Activated CD4-positive, alpha-beta T cell treated with anti-CD3 and anti-CD28 coated beads, Interleukin-2, Interleukin-4, amounts not matched to agents 100 ng/mL and 50 ng/mL, durations not matched to agents 16 hours and 8 hours (primary cell): ENCODE measurements around the gene PTPN5.

Experiments used
- DNase-seq: peaks from one replicate; pipeline ENCODE4 v3.0.0-alpha.2; 2020; ENCODE audit warnings: low spot score

PTPN5 gene

GRCh38 chr11:18773104-18773503, 18.5 kb downstream of the PTPN5 start:
- DNase-seq: no peak

DNA sequence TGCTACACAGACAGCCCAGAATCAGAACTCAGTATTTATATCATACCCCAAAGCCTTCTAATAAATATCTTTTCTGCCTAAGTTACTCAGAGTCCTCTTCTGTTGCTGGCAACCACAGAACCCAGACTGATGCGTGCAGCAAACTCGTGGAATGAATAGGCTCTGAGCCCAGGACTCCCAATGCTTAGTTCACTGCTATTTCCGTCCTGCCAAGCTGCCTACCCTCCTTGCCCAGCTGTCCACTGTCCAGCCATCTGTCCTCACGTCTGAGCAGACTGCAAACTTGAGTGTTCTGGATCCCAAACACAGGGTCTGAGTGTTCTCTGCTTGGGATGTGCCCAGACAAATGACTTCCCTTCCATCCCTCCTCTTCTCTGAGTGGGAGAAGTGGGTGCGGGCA, 19.4 kb downstream of the PTPN5 start:
- no peak for DNase-seq

- no peak for DNase-seq
Observed at GRCh38 chr11:18771266-18772035, 20.1 kb downstream of the PTPN5 start.

DNA sequence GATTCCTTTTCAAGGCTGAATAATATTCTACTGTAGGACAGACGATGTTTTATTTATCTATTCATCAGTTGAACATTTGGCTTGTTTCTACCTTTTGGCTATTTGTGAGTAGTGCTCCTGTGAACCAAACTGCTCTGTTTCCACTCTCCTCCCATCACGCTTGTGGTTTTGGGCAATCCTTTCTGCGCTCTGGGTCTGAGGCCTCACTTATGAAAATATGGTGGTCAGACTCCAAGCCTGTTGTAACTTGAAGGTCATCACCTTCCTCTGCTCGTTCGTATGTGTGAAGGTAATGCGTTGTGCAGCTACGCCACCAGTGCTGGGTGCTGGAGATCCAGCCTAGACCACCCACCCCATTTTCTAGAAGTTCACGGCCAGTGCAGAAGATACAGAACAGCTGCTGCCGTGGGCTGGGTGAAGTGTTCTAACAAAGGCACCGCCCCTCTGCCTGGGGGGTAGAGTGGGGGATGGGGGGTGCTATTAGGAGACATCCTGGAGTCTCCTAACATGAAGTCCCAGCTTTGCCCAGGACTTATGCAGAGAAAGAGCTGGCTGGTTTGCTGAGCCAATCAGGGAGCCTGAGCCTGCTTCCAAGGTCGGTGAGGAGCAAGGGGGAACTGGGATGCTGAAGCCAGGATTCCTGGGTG, 21.0 kb downstream of the PTPN5 start:
- DNase-seq: no peak

DNA sequence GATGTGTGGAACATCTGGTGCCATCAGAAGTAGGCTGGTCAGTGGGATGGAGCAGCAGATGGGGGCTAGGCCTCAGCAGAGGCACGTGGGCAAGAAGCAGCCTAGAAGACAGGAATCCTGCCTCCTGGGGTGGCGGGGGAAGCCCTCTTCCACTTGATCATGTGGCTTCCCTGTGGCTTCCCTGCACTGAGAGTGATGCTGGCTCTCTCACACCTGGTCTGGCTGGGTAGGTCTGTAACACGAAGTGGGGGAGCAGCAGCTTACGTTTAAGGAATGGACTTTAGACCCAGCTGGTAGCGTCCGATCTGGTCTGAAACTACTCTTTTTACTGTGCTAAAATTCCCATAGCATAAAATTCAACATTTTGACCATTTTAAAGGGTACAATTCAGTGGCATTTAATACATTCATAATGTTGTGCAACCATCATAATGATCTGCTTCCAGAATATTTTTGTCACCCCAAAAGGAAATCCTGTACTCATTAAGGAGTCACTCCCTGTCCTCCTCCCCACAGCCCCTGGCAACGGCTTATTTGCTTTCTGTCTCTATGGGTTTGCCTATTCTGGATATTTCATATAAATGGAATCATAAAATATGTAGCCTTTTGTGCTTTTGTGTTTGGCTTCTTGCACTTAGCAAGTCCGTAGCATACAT, 21.7 kb downstream of the PTPN5 start:
- no peak for DNase-seq

- no peak for DNase-seq
Observed at GRCh38 chr11:18768978-18769377, 22.6 kb downstream of the PTPN5 start.

GRCh38 chr11:18768472-18768901, 23.1 kb downstream of the PTPN5 start:
- DNase-seq: peak; percentile 67

- DNase-seq: no peak
Observed at GRCh38 chr11:18766015-18766414, 25.6 kb downstream of the PTPN5 start.

DNA sequence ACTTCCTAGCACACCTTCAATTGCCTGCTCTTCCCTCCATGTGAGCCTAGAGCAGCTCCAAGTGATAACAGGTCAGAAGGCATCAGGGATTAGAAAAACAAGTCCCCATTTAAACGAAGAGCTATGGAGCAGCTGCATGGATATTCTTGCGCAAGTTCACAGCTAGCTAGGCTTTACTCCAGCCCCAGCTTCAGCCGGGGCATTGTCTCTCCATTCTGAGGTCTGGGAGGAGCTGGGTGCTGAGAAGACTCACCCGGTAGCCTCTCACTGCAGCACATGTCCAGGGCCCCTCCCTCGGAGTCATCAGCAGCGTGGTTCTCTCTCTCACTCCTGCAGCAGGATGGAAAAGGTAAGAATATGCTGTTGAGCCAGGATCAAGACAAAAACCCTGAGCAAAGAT, 26.0 kb downstream of the PTPN5 start:
- no peak for DNase-seq

DNA sequence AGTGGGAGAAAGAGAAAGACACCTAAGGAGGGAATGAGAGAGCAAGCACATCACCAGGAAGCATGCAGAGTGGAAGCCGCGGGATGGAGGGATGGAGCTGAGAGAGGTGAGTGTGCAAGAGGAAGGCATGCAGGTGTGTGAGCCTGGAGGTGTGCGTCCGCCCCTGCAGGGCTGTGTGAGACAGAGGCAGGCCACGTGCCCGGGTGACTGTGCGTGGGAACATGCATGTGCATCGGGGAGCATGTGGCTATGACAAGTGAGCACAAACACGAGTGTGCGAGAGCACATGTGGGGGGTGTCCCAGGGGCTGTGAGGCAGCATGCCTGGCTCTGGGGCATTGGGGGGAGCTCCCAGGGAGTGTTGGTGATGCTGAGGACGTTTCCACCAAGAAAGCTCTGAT, 29.9 kb downstream of the PTPN5 start:
- DNase-seq: no peak

- DNase-seq: no peak
Observed at GRCh38 chr11:18761144-18761543, 30.5 kb downstream of the PTPN5 start.

DNA sequence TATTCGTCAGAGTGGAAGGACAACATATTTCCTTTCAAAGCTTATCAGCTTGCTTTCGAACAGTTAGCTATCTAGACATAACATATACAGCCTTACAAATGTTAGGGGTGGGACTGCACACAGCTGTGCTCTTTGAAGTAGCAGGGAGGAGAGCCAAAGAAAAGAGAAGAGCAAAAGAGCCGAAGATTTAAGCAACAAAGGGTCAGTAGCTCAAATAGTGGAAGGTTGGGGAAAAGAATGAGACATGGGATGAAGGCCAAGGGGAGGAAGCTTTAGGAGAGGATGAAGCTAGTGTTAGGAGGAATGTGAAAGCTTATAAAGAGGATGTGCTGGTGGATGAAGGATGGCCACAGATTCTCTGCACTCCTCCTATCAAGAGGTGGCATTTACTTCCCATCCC, 33.8 kb downstream of the PTPN5 start:
- DNase-seq: no peak

- no peak for DNase-seq
Observed at GRCh38 chr11:18756889-18757288, 34.7 kb downstream of the PTPN5 start.

- DNase-seq: no peak
Observed at GRCh38 chr11:18754308-18754707, 37.3 kb downstream of the PTPN5 start.

GRCh38 chr11:18752502-18752901, 39.1 kb downstream of the PTPN5 start:
- no peak for DNase-seq

- DNase-seq: no peak
Observed at GRCh38 chr11:18750944-18751343, 40.7 kb downstream of the PTPN5 start.

GRCh38 chr11:18749681-18750319, 41.8 kb downstream of the PTPN5 start:
- no peak for DNase-seq

DNA sequence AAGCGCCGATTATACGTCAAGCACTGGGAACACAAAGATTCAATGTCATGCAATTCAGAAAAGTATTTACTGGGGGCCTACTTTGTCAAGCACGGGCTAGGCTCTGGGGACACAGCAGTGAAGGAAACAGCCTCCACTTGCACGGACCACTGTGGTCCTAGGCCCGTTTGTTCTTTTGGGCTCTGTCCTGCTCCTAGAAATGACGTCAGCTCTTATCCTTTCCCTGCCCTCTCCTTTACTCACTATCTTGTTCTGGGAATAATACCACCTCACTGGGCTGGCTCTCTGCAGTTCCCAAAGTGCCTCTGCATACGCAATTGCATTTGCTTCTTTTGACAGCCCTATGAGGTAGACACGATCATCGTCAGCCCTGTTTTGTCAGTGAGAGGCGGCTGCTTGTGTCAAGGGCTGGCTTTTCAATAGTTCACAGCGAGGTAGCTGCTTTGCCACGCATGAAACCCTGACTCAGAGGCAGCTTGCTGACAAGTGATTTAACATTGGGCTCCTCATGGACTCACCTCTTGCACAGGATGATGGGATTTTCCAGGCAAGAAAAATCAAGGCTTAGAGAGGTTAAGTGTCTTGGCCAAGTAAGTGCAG, 42.7 kb downstream of the PTPN5 start:
- DNase-seq: no peak

- DNase-seq: no peak
Observed at GRCh38 chr11:18745251-18745650, 46.3 kb downstream of the PTPN5 start.

DNA sequence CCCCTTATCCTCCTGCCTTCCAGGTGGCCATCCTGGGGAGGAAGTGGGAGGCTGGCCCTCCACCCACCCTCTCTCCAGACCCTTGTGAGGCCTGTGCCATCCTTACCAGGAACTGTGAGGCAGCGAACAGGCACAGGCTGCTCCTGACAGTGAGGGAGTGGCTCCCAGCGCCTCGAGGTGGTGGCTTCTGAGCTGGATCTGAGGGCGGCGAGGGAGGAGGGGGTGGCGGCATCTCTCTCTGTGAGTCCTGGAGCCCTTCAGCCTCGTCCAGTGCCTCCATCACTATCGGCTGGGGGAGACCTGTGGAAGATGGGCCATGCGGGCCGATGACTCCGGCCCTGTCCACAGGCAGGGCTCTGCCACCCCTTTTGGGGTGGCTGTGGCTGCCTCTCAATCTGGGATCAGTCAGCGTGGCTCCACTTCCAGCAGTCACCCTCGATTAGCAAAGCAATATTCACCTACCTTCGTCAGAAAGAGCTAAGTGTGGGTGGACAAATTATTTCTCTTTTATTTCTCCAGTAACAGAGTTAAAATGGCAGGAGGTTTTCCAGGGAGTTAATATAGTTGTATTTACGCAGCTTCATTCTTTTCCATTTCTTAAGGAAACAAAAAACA, 47.6 kb downstream of the PTPN5 start:
- no peak for DNase-seq

- no peak for DNase-seq
Observed at GRCh38 chr11:18743365-18743764, 48.2 kb downstream of the PTPN5 start.

GRCh38 chr11:18741783-18742182, 49.8 kb downstream of the PTPN5 start:
- DNase-seq: no peak
